GM23338 (cell line): Measurements from ENCODE around the gene DNM2.

Source experiments
- CREB1 ChIP-seq: fragments of 250-450 bp; sonication (Bioruptor Pico); IDR thresholded peaks from 2 replicates; pipeline ENCODE4 v1.5.0; 2020; ENCODE audit warnings: low read depth, mild to moderate bottlenecking, moderate library complexity
- EZH2 ChIP-seq: fragments of 200-600 bp; sonication (generic); IDR thresholded peaks from one replicate; pipeline ENCODE4 v1.8.0; 2017; ENCODE audit warnings: antibody characterized with exemption, mild to moderate bottlenecking, low read depth; ENCODE audit not compliant: unreplicated experiment
- EZH2phosphoT487 ChIP-seq: fragments of 200-600 bp; sonication (generic); IDR thresholded peaks from one replicate; pipeline ENCODE4 v1.8.1; 2018; ENCODE audit warnings: antibody characterized with exemption; ENCODE audit not compliant: unreplicated experiment
- NANOG ChIP-seq: IDR thresholded peaks from 2 replicates; pipeline ENCODE4 v1.6.1; 2016; ENCODE audit warnings: antibody characterized with exemption, borderline replicate concordance
- POLR2AphosphoS5 ChIP-seq: IDR thresholded peaks from 2 replicates; pipeline ENCODE4 v1.6.1; 2016; ENCODE audit warnings: antibody characterized with exemption, low read depth
- REST ChIP-seq: IDR thresholded peaks from one replicate; pipeline ENCODE4 v1.6.1; 2018; ENCODE audit warnings: antibody characterized with exemption; ENCODE audit not compliant: unreplicated experiment
- STAT1 ChIP-seq: IDR thresholded peaks from one replicate; pipeline ENCODE4 v1.6.1; 2016; ENCODE audit warnings: antibody characterized with exemption; ENCODE audit not compliant: unreplicated experiment
- ZNF114 ChIP-seq: fragments of 250-450 bp; sonication (Bioruptor Pico); IDR thresholded peaks from 2 replicates; pipeline ENCODE4 v1.5.0; 2020; ENCODE audit warnings: mild to moderate bottlenecking, moderate library complexity
- TF ChIP-seq, protein P1 (sequence below), 2 experiments: fragments of 200-600 bp in 1 of 2; sonication (generic) in 1 of 2; conservative IDR thresholded peaks; 2 replicates each; pipeline versions ENCODE4 v1.5.1 to v1.6.1; 2016 to 2017; ENCODE audit warnings: antibody characterized with exemption in 2 of 2, low read depth in 2 of 2, mild to moderate bottlenecking in 2 of 2, moderate library complexity in 1 of 2

GRCh38 chr19:10780368-10780767, 62.5 kb downstream of the DNM2 start:
- TF ChIP-seq POLR2AphosphoS5, result no peak
- TF ChIP-seq, protein P1, sequence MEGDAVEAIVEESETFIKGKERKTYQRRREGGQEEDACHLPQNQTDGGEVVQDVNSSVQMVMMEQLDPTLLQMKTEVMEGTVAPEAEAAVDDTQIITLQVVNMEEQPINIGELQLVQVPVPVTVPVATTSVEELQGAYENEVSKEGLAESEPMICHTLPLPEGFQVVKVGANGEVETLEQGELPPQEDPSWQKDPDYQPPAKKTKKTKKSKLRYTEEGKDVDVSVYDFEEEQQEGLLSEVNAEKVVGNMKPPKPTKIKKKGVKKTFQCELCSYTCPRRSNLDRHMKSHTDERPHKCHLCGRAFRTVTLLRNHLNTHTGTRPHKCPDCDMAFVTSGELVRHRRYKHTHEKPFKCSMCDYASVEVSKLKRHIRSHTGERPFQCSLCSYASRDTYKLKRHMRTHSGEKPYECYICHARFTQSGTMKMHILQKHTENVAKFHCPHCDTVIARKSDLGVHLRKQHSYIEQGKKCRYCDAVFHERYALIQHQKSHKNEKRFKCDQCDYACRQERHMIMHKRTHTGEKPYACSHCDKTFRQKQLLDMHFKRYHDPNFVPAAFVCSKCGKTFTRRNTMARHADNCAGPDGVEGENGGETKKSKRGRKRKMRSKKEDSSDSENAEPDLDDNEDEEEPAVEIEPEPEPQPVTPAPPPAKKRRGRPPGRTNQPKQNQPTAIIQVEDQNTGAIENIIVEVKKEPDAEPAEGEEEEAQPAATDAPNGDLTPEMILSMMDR (conservative IDR thresholded peaks at IDR 0.05; ENCODE audit: low read depth in 2 of 2), result no peak
- TF ChIP-seq EZH2phosphoT487, result no peak
- TF ChIP-seq REST, result no peak
- TF ChIP-seq CREB1 (CRISPR knock-in tag), result no peak
- no peak for TF ChIP-seq STAT1
- TF ChIP-seq EZH2, result no peak
- no peak for TF ChIP-seq NANOG
- no peak for TF ChIP-seq ZNF114 (CRISPR knock-in tag)
